Uterus (tissue), 4 donors: ENCODE results near the gene FUT6. TPM values are rescaled to one million over a fixed set of nuclear protein-coding genes. Genes with fewer than 3 reads are reported as not detected.

Source experiments
- DNase-seq, 2 donors: peaks; one replicate each; pipeline ENCODE4 v3.0.0-alpha.2; 2019 to 2020
- H3K27ac ChIP-seq, 2 donors: fragments of 200-600 bp; sonication (generic); 1 replicate in 1 of 2; 2 replicates in 1 of 2; pipeline ENCODE4 v1.5.1; 2016 to 2018
- H3K27me3 ChIP-seq, 2 donors: fragments of 200-600 bp; sonication (generic); one replicate each; pipeline ENCODE4 v1.5.1; 2018 to 2019; ENCODE audit warnings: control low read depth in 1 of 2
- H3K36me3 ChIP-seq, 2 donors: fragments of 200-600 bp; sonication (generic); one replicate each; pipeline ENCODE4 v1.5.1; 2019; ENCODE audit warnings: control low read depth in 1 of 2
- H3K4me1 ChIP-seq, 2 donors: fragments of 200-600 bp; sonication (generic); one replicate each; pipeline ENCODE4 v1.5.1; 2018 to 2019; ENCODE audit warnings: control low read depth in 1 of 2
- H3K4me3 ChIP-seq, 2 donors: fragments of 200-600 bp; sonication (generic); 1 replicate in 1 of 2; 2 replicates in 1 of 2; pipeline ENCODE4 v1.5.1; 2018 to 2019; ENCODE audit warnings: mild to moderate bottlenecking in 1 of 2
- H3K9me3 ChIP-seq, 2 donors: fragments of 200-600 bp; sonication (generic); one replicate each; pipeline ENCODE4 v1.5.1; 2019; ENCODE audit warnings: control low read depth in 1 of 2
- POLR2A ChIP-seq, 2 donors: fragments of 450-650 bp; IDR thresholded peaks; one replicate each; pipeline ENCODE4 v1.6.1; 2016; ENCODE audit warnings: antibody characterized with exemption in 2 of 2, mild to moderate bottlenecking in 1 of 2, moderate library complexity in 1 of 2
- intact Hi-C: fragments of 100-400 bp; cut with DNase I; formaldehyde crosslinking; loops from one replicate; pipeline ENCODE4 v1.15.1; 2023; ENCODE audit warnings: low total_unique reads
- total RNA-seq, 4 donors: library from RNA; depleted of rRNA in 3 of 4; stranded (reverse); fragments of >200 nt in 3 of 4; gene quantifications; one replicate each; pipeline versions ENCODE4 v1.1.0 to v1.2.4, GENCODE V29; 2014 to 2023
- TF ChIP-seq, protein P1 (sequence below), 4 experiments: fragments of 200-600 bp in 2 of 4; fragments of 450-650 bp in 2 of 4; sonication (generic) in 2 of 4; IDR thresholded peaks; one replicate each; pipeline ENCODE4 v1.5.1; 2016 to 2019; ENCODE audit warnings: antibody characterized with exemption in 4 of 4, mild to moderate bottlenecking in 2 of 4, moderate library complexity in 1 of 4
- donor health status: DM: yes; HTN: yes; CAD: no.

The FUT6 gene
- total RNA-seq, 4 donors from 2014 or later = 0.55 TPM; not detected in 3

DNA sequence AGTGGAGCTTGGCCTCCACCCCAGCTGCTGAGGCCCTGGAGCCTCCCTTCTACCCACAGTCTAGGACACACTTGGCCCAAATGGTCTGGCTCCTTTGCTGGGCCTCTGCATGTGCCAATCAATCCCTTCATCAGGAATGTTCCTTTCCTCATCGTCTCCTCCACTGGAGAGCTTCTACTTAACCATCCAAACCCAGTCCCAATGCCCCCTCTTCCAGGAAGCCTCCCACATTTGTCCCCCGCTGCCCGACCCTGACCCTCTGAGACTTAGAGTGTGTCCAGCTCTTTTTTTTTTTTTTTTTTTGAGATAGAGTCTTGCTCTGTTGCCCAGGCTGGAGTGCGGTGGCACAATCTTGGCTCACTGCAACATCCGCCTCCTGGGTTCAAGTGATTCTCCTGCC, 51.1 kb downstream of the FUT6 start:
- TF ChIP-seq, protein P1, sequence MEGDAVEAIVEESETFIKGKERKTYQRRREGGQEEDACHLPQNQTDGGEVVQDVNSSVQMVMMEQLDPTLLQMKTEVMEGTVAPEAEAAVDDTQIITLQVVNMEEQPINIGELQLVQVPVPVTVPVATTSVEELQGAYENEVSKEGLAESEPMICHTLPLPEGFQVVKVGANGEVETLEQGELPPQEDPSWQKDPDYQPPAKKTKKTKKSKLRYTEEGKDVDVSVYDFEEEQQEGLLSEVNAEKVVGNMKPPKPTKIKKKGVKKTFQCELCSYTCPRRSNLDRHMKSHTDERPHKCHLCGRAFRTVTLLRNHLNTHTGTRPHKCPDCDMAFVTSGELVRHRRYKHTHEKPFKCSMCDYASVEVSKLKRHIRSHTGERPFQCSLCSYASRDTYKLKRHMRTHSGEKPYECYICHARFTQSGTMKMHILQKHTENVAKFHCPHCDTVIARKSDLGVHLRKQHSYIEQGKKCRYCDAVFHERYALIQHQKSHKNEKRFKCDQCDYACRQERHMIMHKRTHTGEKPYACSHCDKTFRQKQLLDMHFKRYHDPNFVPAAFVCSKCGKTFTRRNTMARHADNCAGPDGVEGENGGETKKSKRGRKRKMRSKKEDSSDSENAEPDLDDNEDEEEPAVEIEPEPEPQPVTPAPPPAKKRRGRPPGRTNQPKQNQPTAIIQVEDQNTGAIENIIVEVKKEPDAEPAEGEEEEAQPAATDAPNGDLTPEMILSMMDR (IDR thresholded peaks at IDR 0.05) = no peak
- TF ChIP-seq POLR2A (IDR thresholded peaks at IDR 0.05) = no peak
- DNase-seq = no peak
- Histone ChIP-seq H3K36me3 (no peaks in the 10 kb centered on the region), H3K4me1 (no peaks in the 10 kb centered on the region), H3K4me3 (no peak overlapping the region), H3K27me3 (no peaks in the 10 kb centered on the region), H3K27ac (no peak overlapping the region), H3K9me3 (no peaks in the 10 kb centered on the region)
- intact Hi-C loops = no loop called here

DNA sequence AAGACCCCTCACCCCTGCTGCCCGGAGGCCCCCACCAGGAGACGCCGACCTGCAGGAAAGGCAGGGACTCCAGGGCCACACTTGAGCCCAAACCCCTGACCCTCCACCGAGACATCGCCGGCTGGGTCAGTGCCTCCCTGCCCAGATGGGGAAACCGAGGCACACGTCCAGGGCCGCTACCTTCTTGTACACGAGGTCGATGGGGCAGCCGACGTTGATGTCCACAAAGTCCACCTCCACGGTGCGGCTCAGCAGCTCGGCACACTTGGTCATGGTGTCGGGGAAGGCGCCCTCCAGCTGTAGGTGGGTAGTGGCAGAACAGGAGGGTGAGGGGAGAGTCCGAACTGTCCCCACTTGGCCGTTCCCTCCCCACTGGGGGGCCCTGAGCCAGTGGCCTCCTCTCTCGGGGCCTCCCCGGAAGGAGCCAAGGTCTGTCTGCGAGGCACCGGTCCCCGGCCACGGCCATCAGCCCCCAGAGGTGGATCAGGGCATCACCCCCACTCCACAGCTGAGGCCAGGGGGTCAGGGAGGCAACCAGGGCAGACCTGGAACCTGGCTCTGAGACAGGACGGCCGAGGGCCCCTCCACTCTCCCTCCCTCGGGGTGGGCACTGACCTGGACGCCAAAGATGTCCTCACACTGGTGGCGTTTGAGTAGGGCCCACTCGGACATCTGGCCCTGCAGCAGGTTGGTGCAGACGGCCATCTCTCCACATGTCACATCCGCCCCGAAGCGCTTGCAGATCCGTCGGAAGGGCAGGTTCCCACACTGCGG, 51.9 kb downstream of the FUT6 start:
- H3K9me3 ChIP-seq = no peaks in the 10 kb centered on the region
- no peaks in the 10 kb centered on the region for H3K27me3 ChIP-seq
- no peaks in the 10 kb centered on the region for H3K36me3 ChIP-seq
- no peak overlapping the region for H3K4me3 ChIP-seq
- no peaks in the 10 kb centered on the region for H3K4me1 ChIP-seq
- TF ChIP-seq POLR2A (IDR thresholded peaks at IDR 0.05) = no peak
- TF ChIP-seq, protein P1 (IDR thresholded peaks at IDR 0.05) = no peak
- DNase-seq = no peak
- H3K27ac ChIP-seq = no peak overlapping the region
- intact Hi-C loops = no loop called here

DNA sequence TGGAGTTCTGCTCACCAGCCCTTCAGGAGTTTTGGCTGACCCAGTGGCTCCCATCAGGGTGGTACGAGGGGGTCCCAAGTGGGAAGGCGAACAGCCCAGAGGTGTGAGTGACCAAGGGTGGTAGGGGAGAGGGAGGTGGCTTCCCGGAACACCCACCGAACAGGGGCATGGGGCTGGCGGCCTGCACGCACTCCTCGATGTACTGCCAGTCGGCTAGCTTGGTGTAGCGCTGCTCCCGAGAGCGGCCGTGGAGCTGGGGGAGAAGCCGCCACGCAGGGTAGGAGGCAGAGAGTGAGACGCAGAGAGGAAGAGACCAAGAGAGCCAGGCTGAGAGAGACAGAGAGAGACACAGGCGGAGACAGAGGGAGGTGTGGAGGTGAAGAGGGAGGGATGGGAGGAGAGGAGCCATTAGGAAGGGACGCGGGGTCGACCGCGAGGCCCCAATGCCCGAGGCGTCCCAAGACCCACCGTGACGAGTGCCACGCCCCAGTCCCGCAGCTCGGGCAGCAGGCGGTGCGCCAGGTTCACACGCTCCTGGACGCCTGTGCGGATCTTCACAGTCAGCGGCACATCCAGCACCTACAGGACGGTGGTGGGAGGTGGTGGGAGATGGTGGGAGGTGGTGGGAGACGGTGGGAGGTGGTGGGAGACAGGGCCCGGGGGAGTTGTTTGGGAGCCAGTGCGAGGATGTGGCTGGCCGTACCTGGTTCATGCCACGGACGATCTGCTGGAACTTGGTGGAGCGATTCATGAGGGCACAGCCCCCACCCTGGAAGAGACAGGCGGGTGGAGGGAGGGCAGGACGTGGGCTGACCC, 52.7 kb downstream of the FUT6 start:
- DNase-seq = no peak
- no peak overlapping the region for H3K27ac ChIP-seq
- H3K27me3 ChIP-seq = no peaks in the 10 kb centered on the region
- no peaks in the 10 kb centered on the region for H3K9me3 ChIP-seq
- intact Hi-C loops = no loop called here
- no peaks in the 10 kb centered on the region for H3K4me1 ChIP-seq
- TF ChIP-seq POLR2A (IDR thresholded peaks at IDR 0.05) = no peak
- TF ChIP-seq, protein P1 (IDR thresholded peaks at IDR 0.05) = no peak
- no peaks in the 10 kb centered on the region for H3K36me3 ChIP-seq
- H3K4me3 ChIP-seq = no peak overlapping the region

DNA sequence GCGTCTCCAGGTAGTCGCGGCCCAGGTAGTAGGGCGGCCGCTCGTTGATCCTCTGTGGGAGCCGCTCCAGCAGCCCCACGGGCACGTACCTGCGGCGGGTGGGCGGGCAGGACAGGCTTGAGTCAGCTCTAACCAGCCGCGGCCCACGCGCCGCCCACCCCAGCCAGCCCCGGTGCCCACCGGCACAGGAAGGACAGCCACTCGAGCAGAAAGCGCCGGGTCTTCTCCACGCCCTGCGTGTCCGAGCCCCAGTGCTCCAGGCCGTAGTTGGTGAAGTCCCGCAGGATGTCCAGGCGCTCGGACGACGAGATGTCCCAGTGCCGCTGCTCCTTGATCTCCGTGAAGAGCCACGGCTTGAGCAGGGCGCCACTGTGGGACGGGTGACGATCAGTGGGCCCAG, 54.1 kb downstream of the FUT6 start:
- intact Hi-C loops = no loop called here
- Histone ChIP-seq H3K4me3 (no peak overlapping the region), H3K27me3 (no peaks in the 10 kb centered on the region), H3K4me1 (no peaks in the 10 kb centered on the region), H3K36me3 (no peaks in the 10 kb centered on the region), H3K27ac (no peak overlapping the region), H3K9me3 (no peaks in the 10 kb centered on the region)
- TF ChIP-seq, protein P1 (IDR thresholded peaks at IDR 0.05) = no peak
- TF ChIP-seq POLR2A (IDR thresholded peaks at IDR 0.05) = no peak
- no peak for DNase-seq

DNA sequence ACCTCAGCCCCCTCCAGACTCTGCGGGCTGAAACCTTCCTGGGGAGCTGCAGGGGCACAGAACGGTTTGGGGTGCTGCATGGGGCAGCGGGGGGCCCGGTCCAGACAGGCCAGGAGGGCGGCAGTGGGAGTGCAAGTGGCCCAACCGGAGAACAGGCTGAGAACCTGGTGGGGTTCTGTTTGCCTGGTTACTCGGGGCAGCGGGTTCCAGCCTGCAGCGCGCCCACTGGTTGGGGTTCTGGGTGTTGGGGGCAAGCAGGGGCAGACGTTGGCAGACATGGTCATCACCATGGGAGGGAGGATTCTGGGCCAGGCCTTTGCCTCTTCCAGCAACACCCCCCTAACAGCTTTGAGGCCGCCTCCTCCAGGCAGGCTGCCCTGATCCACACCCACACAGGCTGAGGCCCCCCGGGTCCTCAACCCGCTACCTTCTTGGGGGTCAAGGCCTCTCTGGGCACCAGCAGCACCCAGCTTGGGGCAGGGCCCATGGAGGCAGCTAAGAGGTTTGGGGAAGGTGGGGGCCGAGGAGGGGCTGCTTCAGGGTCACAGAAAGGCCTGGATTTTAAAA, 54.8 kb downstream of the FUT6 start, which contains the start of gene PRR22:
Gene PRR22, minus strand, starts transcription at position 166 of the 567 bp plus-strand sequence. Its CDS starts 86 bp downstream, at position 80.
- Histone ChIP-seq H3K9me3 (no peaks in the 10 kb centered on the region), H3K4me3 (no peak within 1 kb of the TSS), H3K27ac (no peak within 1 kb of the TSS), H3K27me3 (no peaks in the 10 kb centered on the region), H3K36me3 (no peaks in the 10 kb centered on the region), H3K4me1 (no peaks in the 10 kb centered on the region)
- no peak for TF ChIP-seq POLR2A (IDR thresholded peaks at IDR 0.05)
- TF ChIP-seq, protein P1 (IDR thresholded peaks at IDR 0.05) = no peak
- DNase-seq = no peak
- intact Hi-C loops = no loop called here
